ENCODE results near the gene AIFM2.
"Not testable (repeated sequence)": the region's sequence is repeated elsewhere in the genome, so short reads cannot be mapped to it uniquely, and the experiment has no call there.

AIFM2 gene

GRCh38 chr10:70145666-70146488, 13.3 kb upstream of the AIFM2 start:
- peak; percentile 79 to 84 for DNase-seq

DNA sequence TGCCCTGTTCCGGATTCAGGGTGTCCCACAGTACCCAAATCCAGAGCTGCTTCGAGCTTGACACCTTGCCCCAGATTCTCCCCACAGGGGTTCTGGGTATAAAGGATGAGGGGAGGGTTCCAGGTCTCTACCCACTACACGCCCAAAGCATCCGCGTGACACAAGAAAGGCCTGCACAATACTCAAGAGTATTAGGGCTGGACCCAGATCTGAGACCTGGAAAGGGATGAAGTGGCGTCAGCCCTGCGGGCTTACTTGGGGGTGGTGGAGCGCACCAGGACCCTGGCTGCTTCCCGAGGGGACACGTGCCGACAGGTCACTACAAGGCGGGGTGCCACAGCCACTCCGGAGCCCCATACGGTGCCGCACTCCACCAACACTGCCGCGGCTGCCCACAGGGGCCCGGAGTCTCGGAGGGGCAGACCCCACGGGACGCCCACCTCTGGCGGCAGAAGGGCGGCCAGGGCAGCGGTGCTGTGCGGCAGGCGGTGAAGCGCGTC, 12.6 kb upstream of the AIFM2 start:
- no peak for DNase-seq

DNA sequence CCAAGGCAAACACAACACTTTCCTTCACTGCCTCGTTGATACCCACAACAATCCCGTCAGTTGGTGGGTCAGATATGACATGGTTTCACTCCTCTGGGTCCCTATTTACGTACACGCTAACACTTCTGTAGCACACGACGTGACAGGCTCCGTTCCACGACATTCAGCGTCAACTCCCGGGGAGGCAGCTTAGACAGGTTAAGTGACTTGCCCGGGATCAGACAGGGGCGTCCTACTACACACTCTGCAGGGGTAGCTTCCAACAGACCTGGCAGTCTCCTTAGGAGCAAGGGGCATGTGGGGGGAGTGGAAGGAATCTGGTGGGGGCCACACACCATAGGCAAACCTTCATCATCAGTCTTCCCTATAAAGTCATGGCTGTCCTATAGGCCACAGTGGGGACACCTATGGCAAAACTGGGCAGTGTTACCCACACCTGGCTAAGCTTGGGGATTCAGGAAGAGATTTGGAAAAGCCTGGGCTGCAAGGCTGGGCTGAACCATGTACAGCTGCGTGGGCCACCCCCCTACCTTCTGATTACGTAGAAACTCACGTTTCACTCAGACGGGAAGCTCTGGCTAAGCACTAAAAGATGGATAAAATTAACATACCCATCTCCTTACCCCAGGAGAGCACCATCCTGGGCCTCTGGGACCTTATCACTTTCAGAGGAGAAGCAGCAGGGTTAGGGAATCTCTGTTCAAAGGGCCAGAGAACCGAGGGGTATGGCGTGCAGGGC, 11.9 kb upstream of the AIFM2 start:
- no peak for DNase-seq

GRCh38 chr10:70142555-70142954, 9.9 kb upstream of the AIFM2 start:
- no peak for DNase-seq

- DNase-seq = no peak
These were observed 7.7 kb upstream of the AIFM2 start for GRCh38 chr10:70140297-70140696.

GRCh38 chr10:70139997-70140250, 7.3 kb upstream of the AIFM2 start:
- DNase-seq = no peak

DNA sequence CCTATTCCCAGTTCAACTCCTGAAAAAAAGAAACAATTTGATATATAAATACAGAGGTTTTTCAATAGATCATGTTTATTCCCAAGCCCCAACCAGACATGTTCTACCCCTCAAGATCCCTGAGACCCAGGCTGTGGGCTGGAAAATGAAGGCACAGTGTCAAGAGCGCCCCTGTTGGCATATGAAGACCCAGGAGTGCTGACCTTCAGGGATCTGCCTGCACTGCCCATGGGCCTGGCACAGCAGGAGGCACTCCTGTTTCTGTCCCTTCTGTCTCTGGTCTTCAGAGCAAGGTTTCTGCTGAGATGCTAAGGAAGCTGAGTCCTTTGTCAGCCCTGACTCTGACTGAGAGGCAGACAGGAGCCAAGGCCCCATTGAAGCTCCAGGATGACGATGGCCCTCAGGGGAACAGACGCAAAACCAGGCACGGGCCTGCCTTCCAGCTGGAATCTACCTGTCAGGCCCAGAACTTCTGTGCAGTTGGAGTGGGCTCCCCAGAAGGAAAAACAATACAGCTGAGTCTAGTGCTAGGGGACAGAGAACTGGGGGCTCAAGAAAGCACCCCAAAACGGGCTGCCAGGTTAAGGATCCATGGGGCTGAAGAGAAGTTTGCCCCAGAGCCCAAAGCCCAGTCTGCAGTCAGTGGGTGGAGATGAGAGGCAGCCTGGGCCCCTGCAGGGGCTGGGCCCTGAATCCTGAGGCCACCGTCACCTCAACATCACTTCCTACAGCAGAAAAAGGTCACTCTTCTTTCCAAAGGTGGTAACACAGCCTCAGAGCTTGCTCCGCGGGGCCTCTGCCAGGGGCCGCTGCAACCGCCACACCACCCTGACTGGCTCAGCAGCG, 6.7 kb upstream of the AIFM2 start:
- DNase-seq = peak in 1 of 2 experiments; percentile 13

- DNase-seq = no peak
These were observed 5.6 kb upstream of the AIFM2 start for GRCh38 chr10:70137927-70138883.

- no peak for DNase-seq
These were observed 4.5 kb upstream of the AIFM2 start for GRCh38 chr10:70137135-70137534.

DNA sequence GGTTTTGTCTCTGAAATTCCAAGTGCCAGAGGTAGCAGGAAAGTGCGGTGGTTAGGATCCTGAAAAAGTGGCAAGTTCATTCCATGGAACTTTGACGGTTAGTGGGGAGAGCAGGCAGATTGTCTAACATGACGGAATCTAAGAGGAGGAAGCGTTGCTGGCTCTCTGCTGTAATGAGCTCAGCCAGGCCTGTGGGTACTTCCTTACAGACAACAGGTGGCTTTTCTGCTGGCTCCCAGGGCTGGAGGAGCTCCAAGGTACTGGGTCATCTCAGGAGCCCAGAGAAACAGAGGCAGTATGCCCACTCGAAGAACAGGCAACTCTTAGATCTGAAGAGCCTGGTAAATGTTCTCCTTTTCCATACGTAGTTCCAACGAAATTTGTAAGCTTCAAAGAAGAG, 3.1 kb upstream of the AIFM2 start:
- DNase-seq = no peak

GRCh38 chr10:70135046-70135445, 2.4 kb upstream of the AIFM2 start:
- DNase-seq = no peak

- DNase-seq = no peak
These were observed 1.1 kb downstream of the AIFM2 start for GRCh38 chr10:70131560-70131937.

GRCh38 chr10:70130878-70131559, 1.6 kb downstream of the AIFM2 start:
- no peak for DNase-seq

- no peak for DNase-seq
These were observed 5.8 kb downstream of the AIFM2 start for GRCh38 chr10:70126700-70127395.

GRCh38 chr10:70125918-70126552, 6.6 kb downstream of the AIFM2 start:
- no peak for DNase-seq

DNA sequence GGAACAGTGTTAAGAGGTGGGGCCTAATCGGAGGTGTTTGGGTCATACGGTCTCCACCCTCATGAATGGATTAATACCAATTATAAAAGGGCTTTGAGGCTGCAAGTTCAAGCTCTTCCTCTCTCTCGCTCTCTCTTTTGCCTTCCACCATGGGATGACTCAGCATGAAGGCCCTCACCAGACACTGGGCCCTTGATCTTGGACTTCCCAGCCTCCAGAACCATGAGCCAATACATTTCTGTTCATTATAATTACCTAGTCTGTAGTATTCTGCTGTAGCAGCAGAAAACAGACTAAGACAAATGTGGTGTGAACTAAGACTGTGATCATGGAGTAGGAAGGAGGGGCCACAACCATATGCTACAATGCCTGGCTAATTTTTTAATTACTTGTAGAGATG, 7.7 kb downstream of the AIFM2 start:
- DNase-seq = no peak

- DNase-seq = no peak
These were observed 8.2 kb downstream of the AIFM2 start for GRCh38 chr10:70124415-70124814.

- no peak for DNase-seq
These were observed 8.8 kb downstream of the AIFM2 start for GRCh38 chr10:70123817-70124216.

GRCh38 chr10:70123166-70123565, 9.5 kb downstream of the AIFM2 start:
- DNase-seq = not testable (repeated sequence)

DNA sequence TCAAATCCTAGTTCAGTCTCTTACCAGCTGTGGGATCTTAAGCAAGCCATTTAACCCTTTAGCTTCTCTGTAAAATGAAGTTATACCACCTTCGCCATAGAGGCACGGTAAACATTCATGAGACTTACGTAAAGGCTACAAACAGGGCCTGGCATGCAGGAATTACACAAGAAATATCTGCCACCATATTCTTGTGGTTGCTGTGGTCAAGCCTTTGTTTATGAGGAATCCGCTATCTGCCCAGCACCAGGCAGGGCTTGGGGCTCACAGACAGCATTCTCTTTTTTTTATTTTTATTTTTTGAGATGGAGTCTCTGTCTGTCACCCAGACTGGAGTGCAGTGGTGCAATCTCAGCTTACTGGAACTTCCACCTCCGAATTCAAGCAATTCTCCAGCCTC, 9.9 kb downstream of the AIFM2 start:
- no peak for DNase-seq
